Stimulated activated CD8-positive, alpha-beta memory T cell treated with anti-CD3 and anti-CD28 coated beads, Interleukin-15, amount 100 ng/mL, for 1 hour (primary cell): ENCODE data around the gene RNASE12.
A peak's percentile ranks its signal among the peaks of the same experiment; 100 is the strongest.
"Not testable (repeated sequence)": the region's sequence is repeated elsewhere in the genome, so short reads cannot be mapped to it uniquely, and the experiment has no call there.

Experiments used
- DNase-seq: peaks from one replicate; pipeline ENCODE4 v3.0.0-alpha.2; 2020; ENCODE audit warnings: low read depth

RNASE12 gene

GRCh38 chr14:20591235-20591634 lies at the start of gene RNASE12:
TSS of gene RNASE12 (minus strand) at chr14:20591376. CDS start at chr14:20590723, 653 bp downstream.
- no peak for DNase-seq

- peak; percentile 24 for DNase-seq
Measured at GRCh38 chr14:20632831-20633691, 41.9 kb upstream of the RNASE12 start.

- no peak for DNase-seq
Measured at GRCh38 chr14:20632448-20632830, 41.3 kb upstream of the RNASE12 start.

- no peak for DNase-seq
Measured at GRCh38 chr14:20631880-20632389, 40.8 kb upstream of the RNASE12 start.

- DNase-seq, result no peak
Measured at GRCh38 chr14:20631023-20631879, 40.1 kb upstream of the RNASE12 start.

- no peak for DNase-seq
Measured at GRCh38 chr14:20630340-20631022, 39.3 kb upstream of the RNASE12 start.

- DNase-seq, result no peak
Measured at GRCh38 chr14:20628063-20628854, 37.1 kb upstream of the RNASE12 start.

GRCh38 chr14:20627346-20628027 lies 36.3 kb upstream of the RNASE12 start:
- no peak for DNase-seq

GRCh38 chr14:20626274-20626673 lies 35.1 kb upstream of the RNASE12 start:
- no peak for DNase-seq

GRCh38 chr14:20624495-20625070 lies 33.4 kb upstream of the RNASE12 start:
- DNase-seq, result no peak

GRCh38 chr14:20623798-20624197 lies 32.6 kb upstream of the RNASE12 start:
- no peak for DNase-seq

GRCh38 chr14:20622816-20623291 lies 31.7 kb upstream of the RNASE12 start:
- no peak for DNase-seq

GRCh38 chr14:20620798-20621478 lies 29.8 kb upstream of the RNASE12 start:
- no peak for DNase-seq

GRCh38 chr14:20619688-20620087 lies 28.5 kb upstream of the RNASE12 start:
- not testable (repeated sequence) for DNase-seq

- DNase-seq, result no peak
Measured at GRCh38 chr14:20618271-20618749, 27.1 kb upstream of the RNASE12 start.

- DNase-seq, result no peak
Measured at GRCh38 chr14:20617138-20618003, 26.2 kb upstream of the RNASE12 start.

GRCh38 chr14:20615996-20616395 lies 24.8 kb upstream of the RNASE12 start:
- no peak for DNase-seq

- no peak for DNase-seq
Measured at GRCh38 chr14:20614038-20614840, 23.1 kb upstream of the RNASE12 start.
